HG03457 (cell line): ENCODE results near the gene TRAK1.

Experiments used
- ATAC-seq: cut with Tn5 transposase; IDR thresholded peaks from one replicate; pipeline ENCODE4 v1.9.1; 2021; ENCODE audit warnings: moderate number of reproducible peaks; ENCODE audit not compliant: unreplicated experiment

TRAK1 gene

GRCh38 chr3:42149532-42149931 lies 58.4 kb downstream of the TRAK1 start:
- no peak for ATAC-seq

GRCh38 chr3:42149975-42150374 lies 58.8 kb downstream of the TRAK1 start:
- ATAC-seq = no peak

GRCh38 chr3:42151596-42152168 lies 60.5 kb downstream of the TRAK1 start:
- no peak for ATAC-seq

GRCh38 chr3:42152193-42152592 lies 61.0 kb downstream of the TRAK1 start:
- no peak for ATAC-seq

- ATAC-seq = no peak
Measured at GRCh38 chr3:42153039-42153438, 61.9 kb downstream of the TRAK1 start.

GRCh38 chr3:42157540-42158538 lies 66.7 kb downstream of the TRAK1 start:
- ATAC-seq = no peak

GRCh38 chr3:42159147-42159546 lies 68.0 kb downstream of the TRAK1 start:
- no peak for ATAC-seq

- peak; percentile 61 for ATAC-seq
Measured at GRCh38 chr3:42159706-42160472, 68.7 kb downstream of the TRAK1 start.

- no peak for ATAC-seq
Measured at GRCh38 chr3:42161050-42161935, 70.1 kb downstream of the TRAK1 start.

GRCh38 chr3:42162462-42162861 lies 71.3 kb downstream of the TRAK1 start:
- no peak for ATAC-seq

GRCh38 chr3:42163622-42164244 lies 72.6 kb downstream of the TRAK1 start:
- ATAC-seq = no peak

- ATAC-seq = no peak
Measured at GRCh38 chr3:42164656-42165055, 73.5 kb downstream of the TRAK1 start.

- ATAC-seq = no peak
Measured at GRCh38 chr3:42165211-42165610, 74.1 kb downstream of the TRAK1 start.

- no peak for ATAC-seq
Measured at GRCh38 chr3:42166214-42166613, 75.1 kb downstream of the TRAK1 start.

- ATAC-seq = no peak
Measured at GRCh38 chr3:42166662-42167300, 75.6 kb downstream of the TRAK1 start.

- no peak for ATAC-seq
Measured at GRCh38 chr3:42169579-42170120, 78.5 kb downstream of the TRAK1 start.

- ATAC-seq = no peak
Measured at GRCh38 chr3:42172047-42172654, 81.0 kb downstream of the TRAK1 start.

- ATAC-seq = no peak
Measured at GRCh38 chr3:42173307-42173706, 82.2 kb downstream of the TRAK1 start.
